Cardiac muscle cell (in vitro differentiated cells and primary cell): ENCODE measurements around the gene USP17L22. TPM values are rescaled to one million over a fixed set of nuclear protein-coding genes. Genes with fewer than 3 reads are reported as not detected.
"Not testable (repeated sequence)": the region's sequence is repeated elsewhere in the genome, so short reads cannot be mapped to it uniquely, and the experiment has no call there.

ENCODE experiments used
- DNase-seq, 2 donors: peaks; one replicate each; pipeline versions ENCODE4 v3.0.0 to v3.0.0-alpha.2; 2010 to 2017; ENCODE audit warnings: low read depth in 1 of 2, low spot score in 1 of 2
- H3K27ac ChIP-seq: fragments of 200-600 bp; sonication (generic); 2 replicates; pipeline ENCODE4 v1.5.1; 2016
- H3K27me3 ChIP-seq: fragments of 200-600 bp; sonication (generic); 2 replicates; pipeline ENCODE4 v1.6.0; 2016; ENCODE audit warnings: control low read depth
- H3K36me3 ChIP-seq: fragments of 200-600 bp; sonication (generic); 2 replicates; pipeline ENCODE4 v1.5.1; 2016; ENCODE audit warnings: control low read depth
- H3K4me1 ChIP-seq: fragments of 200-600 bp; sonication (generic); 2 replicates; pipeline ENCODE4 v1.8.1; 2017; ENCODE audit warnings: low read depth, mild to moderate bottlenecking, mixed run types
- H3K4me3 ChIP-seq: fragments of 200-600 bp; sonication (generic); 2 replicates; pipeline ENCODE4 v1.5.1; 2016; ENCODE audit warnings: mild to moderate bottlenecking
- H3K9me3 ChIP-seq: fragments of 200-600 bp; sonication (generic); 2 replicates; pipeline ENCODE4 v1.5.1; 2017; ENCODE audit warnings: low read depth, mild to moderate bottlenecking, control low read depth
- polyA plus RNA-seq: library from polyadenylated mRNA; unstranded; fragments of >200 nt; fragmentation: Nextera tagmentation; extraction: Ambion mirVana; gene quantifications from 2 replicates; pipeline ENCODE4 v1.2.1, GENCODE V29; 2016
- total RNA-seq: library from RNA; depleted of rRNA; stranded (reverse); fragments of >200 nt; gene quantifications from 2 replicates; pipeline ENCODE4 v1.2.3, GENCODE V29; 2016

USP17L22 gene, protein sequence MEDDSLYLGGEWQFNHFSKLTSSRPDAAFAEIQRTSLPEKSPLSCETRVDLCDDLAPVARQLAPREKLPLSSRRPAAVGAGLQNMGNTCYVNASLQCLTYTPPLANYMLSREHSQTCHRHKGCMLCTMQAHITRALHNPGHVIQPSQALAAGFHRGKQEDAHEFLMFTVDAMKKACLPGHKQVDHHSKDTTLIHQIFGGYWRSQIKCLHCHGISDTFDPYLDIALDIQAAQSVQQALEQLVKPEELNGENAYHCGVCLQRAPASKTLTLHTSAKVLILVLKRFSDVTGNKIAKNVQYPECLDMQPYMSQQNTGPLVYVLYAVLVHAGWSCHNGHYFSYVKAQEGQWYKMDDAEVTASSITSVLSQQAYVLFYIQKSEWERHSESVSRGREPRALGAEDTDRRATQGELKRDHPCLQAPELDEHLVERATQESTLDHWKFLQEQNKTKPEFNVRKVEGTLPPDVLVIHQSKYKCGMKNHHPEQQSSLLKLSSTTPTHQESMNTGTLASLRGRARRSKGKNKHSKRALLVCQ
- total RNA-seq (not detected in 2 replicates), polyA plus RNA-seq (not detected in 2 replicates)

- not testable (repeated sequence) for H3K36me3 ChIP-seq, H3K27me3 ChIP-seq, H3K27ac ChIP-seq, DNase-seq, H3K4me3 ChIP-seq, H3K4me1 ChIP-seq, H3K9me3 ChIP-seq
Observed at GRCh38 chr4:9267319-9267718, at the start of gene USP17L22. Gene USP17L22, plus strand, starts transcription at chr4:9267619. Its CDS starts 0 bp downstream, at chr4:9267619.

DNA sequence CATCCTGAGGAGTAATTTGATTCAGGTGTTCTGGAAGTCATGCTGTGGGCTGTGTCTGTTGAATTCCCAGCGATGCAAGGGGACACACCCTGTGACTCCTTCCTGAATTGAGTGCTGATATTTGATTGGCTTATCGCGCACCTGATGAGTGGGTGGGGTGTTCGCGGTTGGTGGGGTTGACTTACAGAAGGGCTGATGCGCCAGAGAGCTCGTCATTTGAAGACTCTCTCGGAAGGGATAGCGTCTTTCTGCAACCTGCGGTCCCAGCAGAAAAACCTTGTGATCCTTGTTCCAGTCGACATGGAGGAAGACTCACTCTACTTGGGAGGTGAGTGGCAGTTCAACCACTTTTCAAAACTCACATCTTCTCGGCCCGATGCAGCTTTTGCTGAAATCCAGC is 47.6 kb upstream of the USP17L22 start, which contains the start of gene USP17L12:
Gene USP17L12, plus strand, starts transcription at position 301 of the 400 bp plus-strand sequence. Its CDS starts 0 bp downstream, at position 301.
- H3K27me3 ChIP-seq, H3K9me3 ChIP-seq, H3K4me3 ChIP-seq, DNase-seq, H3K4me1 ChIP-seq, H3K27ac ChIP-seq, H3K36me3 ChIP-seq: not testable (repeated sequence)

- H3K36me3 ChIP-seq, H3K27me3 ChIP-seq, H3K27ac ChIP-seq, H3K4me3 ChIP-seq, H3K4me1 ChIP-seq, DNase-seq, H3K9me3 ChIP-seq: not testable (repeated sequence)
Observed at GRCh38 chr4:9224596-9224995, 42.8 kb upstream of the USP17L22 start, which contains the start of gene USP17L13. Gene USP17L13, plus strand, starts transcription at chr4:9224896. Its CDS starts 0 bp downstream, at chr4:9224896.

GRCh38 chr4:9230249-9230648 is 37.2 kb upstream of the USP17L22 start:
- DNase-seq, H3K4me3 ChIP-seq, H3K4me1 ChIP-seq, H3K27ac ChIP-seq, H3K36me3 ChIP-seq, H3K27me3 ChIP-seq, H3K9me3 ChIP-seq: not testable (repeated sequence)

- not testable (repeated sequence) for H3K4me3 ChIP-seq, H3K27me3 ChIP-seq, H3K9me3 ChIP-seq, H3K27ac ChIP-seq, H3K36me3 ChIP-seq, H3K4me1 ChIP-seq, DNase-seq
Observed at GRCh38 chr4:9234085-9234484, 33.3 kb upstream of the USP17L22 start, which contains the start of gene USP17L15. Gene USP17L15, plus strand, starts transcription at chr4:9234385. Its CDS starts 0 bp downstream, at chr4:9234385.

- H3K27ac ChIP-seq, H3K4me3 ChIP-seq, H3K4me1 ChIP-seq, H3K9me3 ChIP-seq, H3K36me3 ChIP-seq, H3K27me3 ChIP-seq: not testable (repeated sequence)
- peak; percentile 0 for DNase-seq
Observed at GRCh38 chr4:9238461-9238860, 29.0 kb upstream of the USP17L22 start.

DNA sequence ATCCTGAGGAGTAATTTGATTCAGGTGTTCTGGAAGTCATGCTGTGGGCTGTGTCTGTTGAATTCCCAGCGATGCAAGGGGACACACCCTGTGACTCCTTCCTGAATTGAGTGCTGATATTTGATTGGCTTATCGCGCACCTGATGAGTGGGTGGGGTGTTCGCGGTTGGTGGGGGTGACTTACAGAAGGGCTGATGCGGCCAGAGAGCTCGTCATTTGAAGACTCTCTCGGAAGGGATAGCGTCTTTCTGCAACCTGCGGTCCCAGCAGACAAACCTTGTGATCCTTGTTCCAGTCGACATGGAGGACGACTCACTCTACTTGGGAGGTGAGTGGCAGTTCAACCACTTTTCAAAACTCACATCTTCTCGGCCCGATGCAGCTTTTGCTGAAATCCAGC is 23.8 kb upstream of the USP17L22 start, which contains the start of gene USP17L17:
Gene USP17L17, plus strand, starts transcription at position 301 of the 400 bp plus-strand sequence. Its CDS starts 0 bp downstream, at position 301.
- not testable (repeated sequence) for H3K27ac ChIP-seq, H3K36me3 ChIP-seq, H3K4me1 ChIP-seq, H3K4me3 ChIP-seq, DNase-seq, H3K27me3 ChIP-seq, H3K9me3 ChIP-seq

DNA sequence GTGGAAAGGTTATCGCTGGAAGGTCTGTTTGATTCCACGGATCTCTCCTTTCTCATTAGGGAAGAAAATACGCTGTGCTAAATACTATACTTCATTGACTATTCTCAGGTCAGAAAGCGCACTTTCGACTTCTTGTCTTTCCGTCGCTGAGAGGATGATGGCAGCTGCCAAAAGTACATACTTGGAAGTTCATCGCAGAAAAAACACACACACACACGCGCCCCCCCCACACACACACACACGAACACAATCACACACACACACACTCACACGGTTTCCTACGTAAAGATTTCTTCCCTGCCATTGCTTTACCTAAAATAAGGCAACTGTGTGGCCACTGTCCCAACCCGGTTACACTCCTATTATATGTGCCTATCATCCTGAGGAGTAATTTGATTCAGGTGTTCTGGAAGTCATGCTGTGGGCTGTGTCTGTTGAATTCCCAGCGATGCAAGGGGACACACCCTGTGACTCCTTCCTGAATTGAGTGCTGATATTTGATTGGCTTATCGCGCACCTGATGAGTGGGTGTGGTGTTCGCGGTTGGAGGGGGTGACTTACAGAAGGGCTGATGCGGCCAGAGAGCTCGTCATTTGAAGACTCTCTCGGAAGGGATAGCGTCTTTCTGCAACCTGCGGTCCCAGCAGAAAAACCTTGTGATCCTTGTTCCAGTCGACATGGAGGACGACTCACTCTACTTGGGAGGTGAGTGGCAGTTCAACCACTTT is 19.3 kb upstream of the USP17L22 start, which contains the start of gene USP17L18:
Gene USP17L18, plus strand, starts transcription at position 678 of the 728 bp plus-strand sequence. Its CDS starts 0 bp downstream, at position 678.
- H3K4me3 ChIP-seq, H3K9me3 ChIP-seq, H3K4me1 ChIP-seq, H3K36me3 ChIP-seq, H3K27me3 ChIP-seq, H3K27ac ChIP-seq: not testable (repeated sequence)
- peak in 1 of 2 donors; percentile 0 for DNase-seq

GRCh38 chr4:9253078-9253477 is 14.3 kb upstream of the USP17L22 start, which contains the start of gene USP17L19:
Gene USP17L19, plus strand, starts transcription at chr4:9253378. Its CDS starts 0 bp downstream, at chr4:9253378.
- not testable (repeated sequence) for H3K4me1 ChIP-seq, H3K4me3 ChIP-seq, H3K36me3 ChIP-seq

DNA sequence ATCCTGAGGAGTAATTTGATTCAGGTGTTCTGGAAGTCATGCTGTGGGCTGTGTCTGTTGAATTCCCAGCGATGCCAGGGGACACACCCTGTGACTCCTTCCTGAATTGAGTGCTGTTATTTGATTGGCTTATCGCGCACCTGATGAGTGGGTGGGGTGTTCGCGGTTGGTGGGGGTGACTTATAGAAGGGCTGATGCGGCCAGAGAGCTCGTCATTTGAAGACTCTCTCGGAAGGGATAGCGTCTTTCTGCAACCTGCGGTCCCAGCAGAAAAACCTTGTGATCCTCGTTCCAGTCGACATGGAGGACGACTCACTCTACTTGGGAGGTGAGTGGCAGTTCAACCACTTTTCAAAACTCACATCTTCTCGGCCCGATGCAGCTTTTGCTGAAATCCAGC is 9.6 kb upstream of the USP17L22 start, which contains the start of gene USP17L20:
Gene USP17L20, plus strand, starts transcription at position 301 of the 400 bp plus-strand sequence. Its CDS starts 0 bp downstream, at position 301.
- H3K4me1 ChIP-seq, H3K27me3 ChIP-seq, DNase-seq: not testable (repeated sequence)

More at GRCh38 chr4:9253078-9253477, 14.3 kb upstream of the USP17L22 start, which contains the start of gene USP17L19:
- H3K27me3 ChIP-seq, DNase-seq, H3K9me3 ChIP-seq, H3K27ac ChIP-seq: not testable (repeated sequence)

GRCh38 chr4:9262572-9262971 is 4.8 kb upstream of the USP17L22 start, which contains the start of gene USP17L21:
Gene USP17L21, plus strand, starts transcription at chr4:9262872. Its CDS starts 0 bp downstream, at chr4:9262872.
- not testable (repeated sequence) for H3K9me3 ChIP-seq, H3K4me1 ChIP-seq, H3K4me3 ChIP-seq, H3K27me3 ChIP-seq, DNase-seq, H3K27ac ChIP-seq, H3K36me3 ChIP-seq

More for the DNA sequence above, 9.6 kb upstream of the USP17L22 start, which contains the start of gene USP17L20:
- H3K27ac ChIP-seq, H3K4me3 ChIP-seq, H3K9me3 ChIP-seq, H3K36me3 ChIP-seq: not testable (repeated sequence)

GRCh38 chr4:9271719-9272118 is 4.3 kb downstream of the USP17L22 start:
- not testable (repeated sequence) for H3K9me3 ChIP-seq, H3K27me3 ChIP-seq, H3K4me1 ChIP-seq, DNase-seq, H3K4me3 ChIP-seq, H3K27ac ChIP-seq, H3K36me3 ChIP-seq
